GM19239 (cell line): ENCODE results near the gene POLR3G.
A peak's percentile ranks its signal among the peaks of the same experiment; 100 is the strongest.

Source experiments
- DNase-seq: peaks from one replicate; pipeline ENCODE4 v3.0.0; 2011; ENCODE audit warnings: low spot score; ENCODE audit not compliant: insufficient read length
- FAIRE-seq: peaks from 2 replicates; lab custom pipeline; 2011; peaks lifted over from hg19 to GRCh38; lab: Jason Lieb, UNC

POLR3G gene, protein sequence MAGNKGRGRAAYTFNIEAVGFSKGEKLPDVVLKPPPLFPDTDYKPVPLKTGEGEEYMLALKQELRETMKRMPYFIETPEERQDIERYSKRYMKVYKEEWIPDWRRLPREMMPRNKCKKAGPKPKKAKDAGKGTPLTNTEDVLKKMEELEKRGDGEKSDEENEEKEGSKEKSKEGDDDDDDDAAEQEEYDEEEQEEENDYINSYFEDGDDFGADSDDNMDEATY

DNA sequence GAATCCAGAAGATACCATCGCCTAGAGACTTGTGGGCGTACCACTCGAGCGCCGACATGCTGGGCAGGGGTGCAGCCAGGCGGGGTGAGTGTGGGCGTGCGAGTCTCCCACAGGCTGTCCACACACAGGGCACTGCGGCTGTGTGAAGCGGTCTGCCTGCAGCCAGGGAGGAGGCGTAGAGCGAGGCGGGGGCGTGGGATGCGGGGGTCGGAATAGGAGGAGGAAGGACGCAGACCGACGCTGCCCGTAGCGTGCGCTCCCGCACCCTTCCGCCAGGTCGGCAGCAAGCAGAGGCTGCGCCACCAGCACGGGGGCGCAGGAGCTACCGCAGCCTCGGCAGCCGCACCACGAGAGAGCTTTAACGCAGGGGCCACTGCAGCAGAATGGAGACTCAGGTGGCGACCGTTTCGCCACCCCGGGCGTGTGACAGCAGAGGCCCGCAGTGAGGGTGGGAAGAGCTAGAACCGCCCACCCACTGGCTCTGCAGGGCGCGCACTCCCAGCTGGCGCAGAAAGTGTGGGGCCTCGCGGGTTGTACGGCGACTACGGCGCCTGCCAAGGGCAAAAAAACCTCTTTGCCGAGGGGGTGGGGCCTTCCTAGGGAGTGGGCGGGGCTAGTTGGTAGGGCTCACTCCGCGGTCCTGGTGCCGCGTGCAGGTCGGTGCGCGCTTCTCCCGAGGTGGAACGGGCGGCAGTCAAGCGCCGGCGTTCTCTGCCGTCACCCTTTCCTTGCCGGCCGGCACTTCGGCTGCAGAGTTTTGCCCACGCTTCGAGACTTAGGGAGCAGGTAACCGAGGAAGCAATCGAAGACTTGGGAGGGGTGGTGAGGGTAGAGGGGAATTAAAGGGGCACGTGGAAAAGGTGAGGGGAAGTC, at the start of gene POLR3G, which contains the start of gene MBLAC2:
POLR3G (plus strand) TSS at position 630 of the 873 bp plus-strand sequence. CDS start 10,704 bp downstream, outside the sequence.
MBLAC2 (minus strand) TSS at position 537 of the 873 bp plus-strand sequence; CDS start at position 58, 479 bp downstream.
- DNase-seq (peak; percentile 64), FAIRE-seq (peak; percentile 95)

DNA sequence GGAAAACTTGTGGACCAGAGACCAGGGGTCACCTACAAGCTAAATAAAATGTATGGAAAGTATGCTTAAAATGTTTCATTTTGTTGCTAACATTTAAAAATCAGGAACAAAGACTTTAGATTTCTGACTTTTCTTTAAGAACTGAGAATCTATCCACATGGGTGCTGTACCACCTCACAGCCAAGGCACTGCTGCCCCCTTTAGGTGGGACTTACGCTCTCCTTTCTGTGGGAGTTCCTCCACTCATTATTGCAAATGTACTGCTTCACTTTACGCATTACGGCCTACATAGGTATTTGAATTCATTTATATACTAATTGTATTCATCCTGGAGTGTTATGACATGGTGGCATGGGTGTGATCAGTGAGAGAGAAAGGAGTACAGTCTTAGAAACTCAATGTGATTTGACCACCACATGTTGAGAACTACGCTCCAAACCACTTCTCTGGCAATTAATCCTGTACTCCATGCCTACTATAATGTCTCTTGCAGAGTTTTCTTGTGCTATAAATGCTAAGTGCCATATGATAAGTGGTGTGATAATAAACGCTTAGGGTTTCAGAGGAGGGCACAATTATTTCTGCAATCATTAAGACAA, 40.4 kb upstream of the POLR3G start:
- no peak for DNase-seq
- no peak for FAIRE-seq

DNA sequence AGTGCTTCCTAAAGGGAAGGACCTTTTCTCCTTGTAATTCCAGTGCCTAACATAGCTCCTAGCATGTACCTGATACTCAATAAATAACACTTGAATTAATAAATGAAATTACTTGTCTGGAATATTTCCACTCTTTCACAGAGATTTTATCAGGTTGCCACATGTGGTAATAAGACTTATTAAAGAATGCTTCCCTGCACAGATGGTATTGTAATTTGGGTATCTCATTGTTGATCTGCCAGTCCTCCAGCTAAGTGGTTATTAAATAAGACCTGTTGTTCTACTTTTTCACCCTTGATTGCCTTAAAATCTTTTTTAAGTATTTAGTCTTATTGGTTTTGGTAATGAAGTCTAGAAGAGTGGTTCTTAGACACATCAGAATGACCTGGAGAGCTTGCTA, 37.0 kb upstream of the POLR3G start:
- DNase-seq: no peak
- FAIRE-seq: no peak

DNA sequence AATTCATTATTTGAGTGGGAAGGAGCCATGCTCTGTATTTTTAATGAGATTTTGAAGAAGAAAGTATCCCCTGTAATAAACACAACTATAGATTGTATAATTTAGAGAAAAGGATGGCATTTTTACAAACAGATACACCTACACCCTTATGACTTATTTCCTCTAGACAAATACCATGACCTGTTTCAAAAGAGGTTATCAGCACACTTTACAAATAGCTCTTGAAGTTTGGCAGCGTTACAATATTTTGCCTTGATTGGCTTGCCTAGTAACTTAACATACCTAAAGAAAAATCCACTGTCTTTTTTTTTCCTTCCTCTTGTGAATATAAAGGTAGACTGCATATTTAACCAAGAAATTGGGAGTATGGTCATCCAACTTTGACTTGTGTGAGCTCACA, 36.6 kb upstream of the POLR3G start:
- no peak for DNase-seq
- FAIRE-seq: no peak

DNA sequence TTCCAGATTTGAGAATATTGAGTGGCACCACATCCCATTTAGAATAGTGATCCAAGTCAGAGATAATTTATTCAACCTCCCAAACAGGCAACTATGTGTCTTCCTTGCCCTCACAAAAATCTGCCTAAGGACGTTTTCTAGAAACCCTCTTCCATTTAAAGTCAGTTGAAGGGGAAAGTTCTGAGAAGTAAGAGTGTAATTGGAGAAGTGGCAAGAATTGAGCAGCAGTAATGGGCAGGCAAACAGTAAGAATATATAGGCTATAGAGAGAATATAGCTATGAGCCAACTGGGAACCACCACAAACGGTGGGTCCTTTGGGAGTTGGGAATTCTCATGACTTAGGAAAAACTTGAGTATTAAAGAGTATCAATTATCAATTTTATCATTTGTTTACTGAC, 34.0 kb upstream of the POLR3G start:
- no peak for DNase-seq
- FAIRE-seq: no peak

DNA sequence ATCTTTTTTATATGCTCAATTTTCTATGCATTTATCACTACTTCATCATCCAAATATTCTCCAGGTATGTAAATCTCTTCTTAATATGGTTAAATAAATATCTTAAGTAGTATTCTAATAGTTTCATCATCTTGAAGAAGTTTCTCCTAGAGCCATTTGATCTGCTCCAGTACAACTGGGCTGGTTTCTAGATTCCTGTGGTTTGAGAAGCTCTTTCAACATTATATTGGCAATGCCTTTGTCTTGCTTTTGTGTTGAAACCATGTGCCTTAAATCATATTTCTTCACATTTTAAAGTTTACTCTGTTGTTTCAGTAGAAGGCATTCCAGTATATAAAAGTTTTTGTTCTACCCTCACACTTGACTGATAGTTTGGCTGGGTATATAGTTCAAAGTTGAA, 27.7 kb upstream of the POLR3G start:
- DNase-seq: no peak
- FAIRE-seq: no peak

DNA sequence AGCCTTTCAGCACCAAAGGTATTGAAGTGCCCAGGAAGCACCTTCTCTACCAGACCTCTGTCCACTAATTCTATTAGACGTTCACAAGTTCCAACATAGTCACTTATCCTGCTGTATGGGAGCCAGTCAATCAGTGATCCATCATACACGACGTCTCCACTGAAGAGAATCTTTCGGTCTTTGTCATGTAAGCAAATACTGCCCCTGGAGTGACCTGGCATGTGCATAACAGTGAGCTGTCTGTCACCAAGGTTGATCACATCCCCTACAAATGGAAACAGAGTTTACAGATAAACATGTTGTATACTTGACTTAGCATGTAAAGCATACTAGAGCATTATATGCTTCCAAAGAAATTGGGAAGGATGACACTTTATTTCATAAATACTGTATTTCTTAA, 13.4 kb upstream of the POLR3G start:
- FAIRE-seq (no peak), DNase-seq (no peak)

DNA sequence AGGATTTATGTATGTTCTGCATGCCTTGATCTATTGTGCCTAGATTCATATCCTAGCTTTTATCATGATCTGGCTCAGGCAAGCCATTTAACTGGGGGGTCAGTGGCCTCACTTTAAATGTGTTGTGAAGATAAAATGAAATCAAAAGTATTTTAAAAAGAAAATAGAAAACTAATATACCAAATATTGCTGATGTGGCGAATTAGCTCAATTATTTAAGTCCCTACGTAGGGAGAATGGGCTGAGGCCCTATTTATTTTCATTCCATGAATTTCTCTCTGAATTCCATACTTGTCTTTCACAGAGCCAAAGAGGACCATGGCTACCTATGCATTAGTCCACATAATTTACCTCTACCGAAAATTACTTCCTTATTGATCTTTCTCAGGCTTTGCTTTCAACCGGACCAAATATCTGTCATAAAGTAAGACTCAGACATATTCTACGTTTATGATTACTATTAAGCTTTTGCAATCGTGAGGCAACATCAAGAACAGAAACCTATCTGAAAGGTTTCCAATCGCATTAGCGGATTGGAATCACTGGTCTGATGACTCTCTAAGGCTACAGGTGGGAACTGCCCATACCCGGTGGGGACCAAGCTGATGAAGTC, 1.8 kb upstream of the POLR3G start:
- no peak for DNase-seq
- peak; percentile 81 for FAIRE-seq

DNA sequence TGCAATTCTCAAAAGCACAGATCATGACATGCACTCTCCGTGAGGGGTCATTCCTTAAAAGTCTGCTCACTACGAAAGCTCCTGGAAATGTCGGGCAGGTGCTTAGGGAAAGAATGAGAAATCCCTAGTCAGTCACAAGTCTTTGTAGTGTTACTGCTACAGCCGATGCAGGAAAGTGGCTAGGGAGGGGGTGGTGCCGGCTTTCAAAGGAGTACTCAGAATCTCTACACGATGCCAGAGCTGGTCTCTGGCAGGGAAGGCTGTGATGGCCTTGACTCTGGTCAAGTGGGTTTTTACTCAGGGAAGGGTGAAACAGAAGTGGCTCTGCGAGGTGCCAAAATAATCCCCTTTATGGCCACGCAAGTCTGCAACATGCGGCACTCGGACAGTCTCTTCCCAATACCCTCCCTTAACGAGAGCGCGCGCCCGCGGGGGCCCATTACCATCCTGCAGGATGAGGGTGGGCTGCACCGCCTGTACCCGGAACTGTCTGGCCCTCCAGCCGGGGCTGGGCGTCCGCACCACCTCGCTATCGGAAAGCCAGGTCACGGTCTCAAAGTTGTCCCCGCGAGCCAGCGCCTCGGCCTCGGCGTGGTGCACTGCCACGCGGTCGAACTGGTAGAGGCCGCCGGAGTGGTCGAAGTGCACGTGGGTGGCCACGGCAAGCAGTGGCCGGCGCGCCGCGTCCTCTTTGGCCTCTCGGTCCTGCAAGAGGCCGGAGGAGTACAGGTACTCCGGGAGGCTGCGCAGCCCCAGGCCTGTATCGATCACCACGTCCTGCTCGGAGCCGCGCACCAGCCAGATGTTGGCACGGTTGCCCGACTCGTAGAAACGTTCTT, 1.0 kb upstream of the POLR3G start:
- FAIRE-seq: peak; percentile 31
- DNase-seq: no peak

DNA sequence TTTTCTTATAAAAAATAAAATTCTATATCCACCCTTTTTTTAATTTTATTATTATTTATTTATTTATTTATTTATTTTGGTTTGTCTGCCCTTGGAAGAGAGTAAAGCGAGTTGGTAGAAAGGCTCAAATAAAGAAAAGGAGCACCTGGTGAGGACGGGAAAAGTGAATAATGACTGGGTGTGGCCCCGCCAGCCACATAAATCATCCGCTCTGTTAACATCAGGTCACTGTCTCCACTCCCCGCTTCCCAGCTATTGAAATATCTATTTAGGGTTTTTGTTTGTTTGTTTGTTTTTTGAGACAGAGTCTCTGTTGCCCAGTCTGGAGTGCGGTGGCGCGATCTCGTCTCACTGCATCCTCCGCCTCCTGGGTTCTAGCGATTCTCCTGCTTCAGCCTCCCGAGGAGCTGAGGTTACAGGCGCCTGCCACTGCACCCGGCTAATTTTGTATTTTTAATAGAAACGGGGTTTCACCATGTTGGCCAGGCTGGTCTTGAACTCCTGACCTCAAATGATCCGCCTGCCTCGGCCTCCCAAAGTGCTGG, 844 bp downstream of the POLR3G start:
- no peak for DNase-seq
- no peak for FAIRE-seq

DNA sequence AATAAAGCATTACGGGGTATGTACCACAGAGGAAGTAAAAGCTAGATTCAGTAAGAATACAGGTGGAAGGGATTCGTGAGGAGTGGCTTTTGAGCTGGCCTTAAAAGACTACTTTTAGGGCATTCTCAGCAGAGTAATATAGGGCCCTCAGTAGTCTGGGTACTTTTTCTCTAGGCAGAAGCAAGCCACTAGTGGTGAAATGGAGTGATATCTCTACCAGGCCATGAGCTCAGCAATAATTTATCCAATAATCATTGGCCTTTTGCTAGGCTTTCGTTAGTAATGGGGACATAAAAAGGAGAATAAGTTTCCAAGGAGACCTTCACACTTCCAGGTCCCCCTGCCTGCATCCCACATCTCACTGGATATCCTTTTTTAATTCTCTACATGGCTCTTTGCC, 1.7 kb downstream of the POLR3G start:
- DNase-seq (no peak), FAIRE-seq (no peak)

DNA sequence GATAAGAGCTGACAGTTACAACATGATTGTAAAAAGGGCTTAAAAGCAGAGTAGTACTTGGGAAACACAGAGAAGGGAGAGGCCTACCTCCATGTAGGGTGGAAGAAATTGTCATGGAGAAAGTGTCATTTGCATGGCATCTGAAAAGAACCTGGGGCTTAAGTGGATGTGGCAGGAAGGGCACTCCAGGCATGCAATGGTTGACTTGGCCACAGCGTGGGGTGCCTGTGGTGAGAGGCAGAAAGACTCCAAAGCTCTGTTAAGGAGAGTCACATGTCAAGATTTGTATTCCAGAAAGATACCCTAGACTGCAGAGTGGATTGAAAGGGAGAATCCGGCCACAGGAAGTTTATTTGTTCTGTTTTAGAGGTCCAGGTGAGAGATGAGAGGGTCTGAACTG, 2.4 kb downstream of the POLR3G start:
- DNase-seq (no peak), FAIRE-seq (no peak)

DNA sequence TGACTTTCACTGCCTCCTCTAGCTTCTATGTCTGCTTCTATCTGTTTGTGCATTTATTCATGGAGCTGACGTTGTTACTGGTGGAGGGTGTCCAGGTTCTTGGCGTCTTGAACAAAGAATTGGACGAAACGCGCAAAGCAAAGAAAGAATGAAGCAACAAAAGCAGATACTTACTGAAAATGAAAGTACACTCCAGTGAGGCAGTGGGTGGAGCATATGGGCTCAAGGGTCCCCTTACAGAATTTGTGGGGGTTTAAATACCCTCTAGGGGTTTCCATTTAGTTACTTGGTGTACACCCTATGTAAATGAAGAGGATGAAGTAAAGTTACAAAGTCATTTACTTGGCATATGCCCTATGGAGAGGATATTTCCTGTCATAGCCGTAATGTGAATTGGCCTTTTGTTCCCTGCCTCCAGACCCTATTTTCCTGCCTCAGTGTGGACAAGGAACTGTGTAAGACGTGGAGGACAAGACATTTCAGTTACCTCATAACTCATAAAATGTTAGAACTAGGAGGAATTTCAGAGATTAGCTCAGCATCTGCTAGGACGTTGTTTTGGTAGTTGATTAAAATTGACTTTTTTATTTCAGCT, 3.1 kb downstream of the POLR3G start:
- no peak for FAIRE-seq
- DNase-seq: no peak

DNA sequence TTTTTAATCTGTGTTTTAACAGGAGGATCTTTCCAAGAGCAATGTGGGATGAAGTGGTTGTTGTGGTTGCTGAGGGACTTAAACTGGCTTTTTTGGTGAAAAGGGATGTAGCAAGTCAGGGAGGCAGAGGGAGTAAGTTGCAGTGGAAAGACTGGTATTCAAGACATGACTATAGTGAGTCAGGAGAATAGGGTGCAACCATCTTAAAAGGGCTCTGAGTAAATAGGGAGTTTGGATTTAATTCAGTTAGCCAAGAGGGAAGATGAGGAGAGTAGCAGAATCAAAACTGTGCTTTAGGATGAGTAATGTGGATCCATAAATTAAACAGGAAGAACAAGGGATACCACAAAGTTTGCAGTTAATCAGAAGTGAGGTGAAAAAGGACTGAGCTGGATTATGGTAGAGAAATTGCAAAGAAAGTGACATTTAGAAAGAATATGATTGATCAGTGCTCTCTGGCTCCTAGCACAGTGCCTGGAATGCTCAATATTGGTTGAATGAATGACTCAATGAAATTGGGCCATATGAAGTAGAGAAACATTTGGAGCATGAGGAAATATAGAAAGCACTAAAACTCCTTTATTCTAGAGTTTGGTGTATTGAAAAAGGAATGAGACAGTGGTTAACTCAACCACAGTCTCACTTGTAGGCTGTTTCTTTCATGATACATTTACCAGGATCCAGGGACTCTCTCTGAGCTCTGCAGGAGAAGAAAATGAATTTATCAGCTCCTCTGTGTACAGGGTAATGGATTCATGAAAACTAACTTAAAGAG, 5.1 kb downstream of the POLR3G start:
- FAIRE-seq (no peak), DNase-seq (no peak)

DNA sequence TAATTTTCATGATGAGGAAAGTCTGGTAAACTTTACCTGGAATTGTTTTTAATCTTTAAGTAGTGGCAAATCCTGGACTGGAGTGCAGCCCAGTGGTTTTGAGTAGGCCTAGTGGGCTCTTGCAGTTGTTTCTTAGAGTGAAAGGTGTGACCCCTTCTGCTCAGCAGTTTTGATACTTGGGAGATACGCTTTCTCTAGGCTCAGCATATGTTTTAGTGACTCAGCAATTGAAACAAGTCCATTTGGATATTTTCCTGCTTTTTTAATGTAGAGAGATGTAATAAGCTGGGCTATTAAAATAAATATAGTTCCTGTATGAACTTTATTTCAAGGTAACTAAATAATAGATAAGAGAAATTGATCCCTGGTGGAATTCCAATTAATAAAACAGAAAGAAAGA, 6.0 kb downstream of the POLR3G start:
- DNase-seq: no peak
- no peak for FAIRE-seq

DNA sequence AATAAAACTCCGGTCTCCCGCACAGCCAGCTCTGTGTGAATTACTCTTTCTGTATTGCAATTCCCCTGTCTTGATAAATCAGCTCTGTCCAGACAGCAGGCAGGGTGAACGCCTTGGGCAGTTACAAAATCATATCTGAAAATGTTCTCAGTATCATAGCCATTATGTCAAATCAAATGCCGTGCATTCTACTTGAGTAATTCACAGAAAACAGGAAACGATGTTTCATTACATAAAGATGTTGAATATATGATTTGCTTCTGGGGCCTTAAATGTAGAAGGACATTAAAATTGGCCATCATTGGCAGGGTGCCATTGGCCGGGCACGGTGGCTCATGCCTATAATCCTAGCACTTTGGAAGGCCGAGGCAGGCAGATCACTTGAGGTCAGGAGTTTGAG, 8.5 kb downstream of the POLR3G start:
- FAIRE-seq (no peak), DNase-seq (no peak)

DNA sequence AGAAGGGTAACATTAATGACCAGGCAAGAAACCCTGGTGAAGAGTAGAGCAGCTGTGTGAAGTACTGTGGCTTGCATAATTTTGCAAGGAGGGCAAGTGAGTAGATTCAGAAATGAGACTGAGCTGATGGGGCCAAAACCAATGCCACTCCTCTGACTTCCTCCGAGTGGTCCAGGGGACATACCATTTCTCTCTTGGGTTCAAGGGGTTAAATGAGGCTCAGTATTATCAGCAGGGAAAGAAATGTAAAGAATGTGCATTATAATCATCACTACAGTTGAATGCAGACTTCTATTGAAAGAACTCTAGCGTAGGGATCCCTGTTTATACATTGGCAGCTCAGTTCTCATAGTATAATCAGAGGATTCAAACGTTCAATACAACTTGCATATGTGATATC, 9.9 kb downstream of the POLR3G start:
- FAIRE-seq (no peak), DNase-seq (no peak)

DNA sequence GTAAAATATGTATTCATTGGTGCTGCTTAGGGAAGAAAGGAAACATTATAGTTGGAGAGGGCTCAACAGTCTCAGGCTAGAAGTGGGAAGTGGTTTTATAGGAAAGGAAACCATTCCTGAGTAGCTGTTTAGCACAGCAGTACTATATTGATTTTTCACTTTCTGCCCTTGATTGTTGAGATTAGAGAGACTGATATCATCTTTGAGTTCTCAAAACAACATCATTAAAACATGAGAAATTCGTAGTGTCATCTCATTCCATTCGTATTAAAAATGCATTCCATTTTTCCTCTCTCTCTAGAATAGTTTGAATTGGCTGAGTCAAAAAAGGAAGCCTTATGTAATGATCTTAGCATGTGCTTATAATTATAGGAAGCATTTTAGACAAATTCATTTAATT, 14.1 kb downstream of the POLR3G start:
- peak; percentile 33 for FAIRE-seq
- no peak for DNase-seq

DNA sequence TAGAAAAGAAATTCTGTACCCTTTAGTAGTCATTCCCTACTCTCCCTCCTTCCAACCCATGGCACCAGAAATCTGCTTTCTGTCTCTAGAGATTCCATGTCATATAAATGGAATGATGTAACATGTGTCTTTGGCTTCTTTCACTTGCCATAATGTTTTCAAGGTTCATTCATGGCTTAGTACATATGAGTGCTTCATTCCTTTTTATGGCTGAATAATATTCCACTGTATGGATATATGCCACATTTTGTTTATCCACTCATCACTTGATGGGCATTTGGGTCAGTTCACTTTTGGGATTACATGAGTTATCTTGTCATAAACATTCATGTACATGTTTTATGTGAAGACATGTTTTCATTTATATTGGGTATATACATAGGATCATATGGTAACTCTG, 19.4 kb downstream of the POLR3G start:
- no peak for DNase-seq
- no peak for FAIRE-seq
